Stimulated activated CD8-positive, alpha-beta memory T cell treated with anti-CD3 and anti-CD28 coated beads, Interleukin-4, amount 100 ng/mL, for 1 hour (primary cell): Measurements from ENCODE around the gene SYP.
"Not testable (repeated sequence)": the region's sequence is repeated elsewhere in the genome, so short reads cannot be mapped to it uniquely, and the experiment has no call there.

ENCODE experiments used
- DNase-seq, 2 donors: peaks; one replicate each; pipeline ENCODE4 v3.0.0-alpha.2; 2020; ENCODE audit warnings: low read depth in 2 of 2, low spot score in 1 of 2

The SYP gene

DNA sequence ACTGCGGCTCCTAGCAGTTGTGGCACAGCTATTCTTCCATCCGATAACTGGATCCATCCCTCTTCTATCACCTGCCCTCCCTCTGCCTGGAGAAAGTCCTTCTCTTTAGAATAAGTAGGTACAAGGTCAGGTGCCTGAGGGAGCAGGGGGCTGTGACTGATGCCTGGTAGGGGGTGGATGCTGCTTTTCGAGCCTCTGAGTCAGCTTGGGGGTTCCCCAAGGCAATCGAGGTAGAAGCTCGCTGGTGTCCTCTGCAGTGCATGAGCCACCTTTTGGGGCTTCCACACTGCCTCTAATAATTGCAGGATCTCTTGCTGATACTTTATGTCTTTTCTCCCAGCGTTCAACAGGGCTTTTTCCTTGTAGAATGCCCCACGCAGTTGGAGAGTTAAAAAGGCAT is 56.8 kb downstream of the SYP start:
- not testable (repeated sequence) for DNase-seq

- DNase-seq: not testable (repeated sequence)
These were observed 57.7 kb downstream of the SYP start for GRCh38 chrX:49142264-49142663.

DNA sequence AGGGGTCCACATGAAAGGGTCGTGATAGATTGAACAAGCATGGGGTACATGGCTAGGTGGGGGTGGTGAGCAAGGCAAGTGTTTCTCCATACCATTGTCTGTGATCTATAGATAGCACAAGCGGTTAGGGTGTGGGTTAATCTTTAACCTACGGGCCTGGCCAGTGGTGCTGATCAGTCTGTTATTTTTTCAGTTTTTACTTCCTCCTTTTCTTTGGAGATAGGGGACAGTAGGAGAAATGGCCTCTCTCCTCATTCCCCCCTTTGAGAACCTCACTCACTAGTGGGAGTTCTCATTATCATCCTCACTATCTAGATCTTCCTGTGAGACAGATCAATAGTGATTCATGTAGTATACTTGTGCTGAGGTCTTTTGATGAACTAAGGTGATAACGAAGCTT is 60.3 kb downstream of the SYP start:
- no peak for DNase-seq
